ENCODE results near the gene DNAJB8.
A peak's percentile ranks its signal among the peaks of the same experiment; 100 is the strongest.

DNAJB8 gene

GRCh38 chr3:128427872-128428822, 38.5 kb downstream of the DNAJB8 start:
- TF ChIP-seq, protein P1, sequence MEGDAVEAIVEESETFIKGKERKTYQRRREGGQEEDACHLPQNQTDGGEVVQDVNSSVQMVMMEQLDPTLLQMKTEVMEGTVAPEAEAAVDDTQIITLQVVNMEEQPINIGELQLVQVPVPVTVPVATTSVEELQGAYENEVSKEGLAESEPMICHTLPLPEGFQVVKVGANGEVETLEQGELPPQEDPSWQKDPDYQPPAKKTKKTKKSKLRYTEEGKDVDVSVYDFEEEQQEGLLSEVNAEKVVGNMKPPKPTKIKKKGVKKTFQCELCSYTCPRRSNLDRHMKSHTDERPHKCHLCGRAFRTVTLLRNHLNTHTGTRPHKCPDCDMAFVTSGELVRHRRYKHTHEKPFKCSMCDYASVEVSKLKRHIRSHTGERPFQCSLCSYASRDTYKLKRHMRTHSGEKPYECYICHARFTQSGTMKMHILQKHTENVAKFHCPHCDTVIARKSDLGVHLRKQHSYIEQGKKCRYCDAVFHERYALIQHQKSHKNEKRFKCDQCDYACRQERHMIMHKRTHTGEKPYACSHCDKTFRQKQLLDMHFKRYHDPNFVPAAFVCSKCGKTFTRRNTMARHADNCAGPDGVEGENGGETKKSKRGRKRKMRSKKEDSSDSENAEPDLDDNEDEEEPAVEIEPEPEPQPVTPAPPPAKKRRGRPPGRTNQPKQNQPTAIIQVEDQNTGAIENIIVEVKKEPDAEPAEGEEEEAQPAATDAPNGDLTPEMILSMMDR (IDR thresholded peaks at IDR 0.05; ENCODE audit: unreplicated experiment in 3 of 3), result no peak
- Mint-ChIP-seq H3K36me3 (ENCODE audit: low read depth) (no peaks in the 10 kb centered on the region), H3K27me3 (ENCODE audit: low read depth) (peaks cover 69% of the 10 kb centered on the region), H3K27ac (peak overlapping the region in 1 of 3 experiments; percentile 7), H3K4me1 (peaks cover 38% of the 10 kb centered on the region), H3K4me3 (no peak overlapping the region), H3K9me3 (no peaks in the 10 kb centered on the region)

DNA sequence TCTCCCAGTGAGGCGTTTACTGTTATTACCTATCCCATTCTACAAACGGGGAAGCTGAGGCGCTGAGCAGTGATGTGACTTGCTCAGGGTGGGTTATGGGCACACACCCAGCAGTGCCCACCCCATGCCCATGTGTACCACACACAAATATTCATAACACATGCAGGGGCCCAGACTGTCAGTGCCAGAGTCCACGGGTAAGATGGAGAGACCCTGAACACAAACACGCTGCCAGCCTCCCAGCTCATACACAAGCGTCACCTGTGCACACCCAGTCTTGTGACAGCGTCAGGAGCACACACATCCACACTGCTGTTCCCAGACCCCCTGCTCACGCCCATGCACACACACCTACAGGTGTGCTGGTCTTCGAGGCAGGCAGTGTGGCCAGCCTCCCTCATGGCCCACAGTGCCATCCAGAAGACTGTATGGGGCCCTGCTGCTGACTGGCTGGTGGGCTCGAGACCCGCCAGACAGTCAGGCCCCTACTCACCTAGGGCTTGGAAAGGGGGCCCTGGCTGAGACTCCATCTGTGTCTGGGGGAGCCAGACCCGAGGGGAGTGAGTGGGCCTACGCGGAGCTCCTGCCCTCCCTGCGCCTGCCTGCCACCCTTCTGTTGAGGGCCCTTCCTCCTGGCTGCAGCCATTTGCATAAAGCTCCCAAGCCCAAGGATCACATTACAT, 39.4 kb downstream of the DNAJB8 start:
- H3K27ac Mint-ChIP-seq, result no peak overlapping the region
- peaks cover 36% of the 10 kb centered on the region for H3K4me1 Mint-ChIP-seq
- TF ChIP-seq, protein P1 (IDR thresholded peaks at IDR 0.05; ENCODE audit: unreplicated experiment in 3 of 3), result no peak
- peak overlapping the region in 1 of 3 experiments; percentile 33 for H3K4me3 Mint-ChIP-seq
- peaks cover 66% of the 10 kb centered on the region for H3K27me3 Mint-ChIP-seq (ENCODE audit: low read depth)
- no peaks in the 10 kb centered on the region for H3K36me3 Mint-ChIP-seq (ENCODE audit: low read depth)
- H3K9me3 Mint-ChIP-seq, result no peaks in the 10 kb centered on the region

- no peaks in the 10 kb centered on the region for H3K36me3 Mint-ChIP-seq (ENCODE audit: low read depth)
- H3K4me1 Mint-ChIP-seq, result peaks cover 26% of the 10 kb centered on the region
- H3K9me3 Mint-ChIP-seq, result no peaks in the 10 kb centered on the region
- TF ChIP-seq, protein P1 (IDR thresholded peaks at IDR 0.05; ENCODE audit: unreplicated experiment in 3 of 3), result peak; percentile 77 to 97 (median 90)
- peaks cover 59% of the 10 kb centered on the region for H3K27me3 Mint-ChIP-seq (ENCODE audit: low read depth)
- no peak overlapping the region for H3K27ac Mint-ChIP-seq
- no peak overlapping the region for H3K4me3 Mint-ChIP-seq
These were observed 40.4 kb downstream of the DNAJB8 start for GRCh38 chr3:128426128-128426921.

DNA sequence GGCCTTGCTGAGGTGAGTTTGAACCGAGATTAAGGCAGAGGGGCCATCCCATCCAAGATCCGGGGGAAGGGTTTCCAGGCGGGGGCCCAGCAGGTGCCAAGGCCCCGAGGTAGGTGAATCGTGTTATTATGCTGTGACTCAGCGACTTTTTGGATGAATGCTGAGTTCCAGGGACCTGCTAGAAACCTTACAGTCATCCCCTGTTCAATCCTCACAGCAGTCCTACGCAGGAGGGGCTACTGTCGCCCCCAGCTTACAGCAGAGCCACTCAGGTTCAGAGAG, 40.9 kb downstream of the DNAJB8 start:
- no peaks in the 10 kb centered on the region for H3K36me3 Mint-ChIP-seq (ENCODE audit: low read depth)
- peaks cover 53% of the 10 kb centered on the region for H3K27me3 Mint-ChIP-seq (ENCODE audit: low read depth)
- TF ChIP-seq, protein P1 (IDR thresholded peaks at IDR 0.05; ENCODE audit: unreplicated experiment in 3 of 3), result no peak
- H3K4me1 Mint-ChIP-seq, result peaks cover 26% of the 10 kb centered on the region
- H3K4me3 Mint-ChIP-seq, result no peak overlapping the region
- H3K9me3 Mint-ChIP-seq, result no peaks in the 10 kb centered on the region
- H3K27ac Mint-ChIP-seq, result no peak overlapping the region

- Mint-ChIP-seq H3K9me3 (no peaks in the 10 kb centered on the region), H3K36me3 (ENCODE audit: low read depth) (no peaks in the 10 kb centered on the region), H3K27ac (no peak overlapping the region), H3K27me3 (ENCODE audit: low read depth) (peaks cover 48% of the 10 kb centered on the region), H3K4me1 (peaks cover 26% of the 10 kb centered on the region), H3K4me3 (peak overlapping the region in 2 of 3 experiments; percentile 19 to 20)
- TF ChIP-seq, protein P1 (IDR thresholded peaks at IDR 0.05; ENCODE audit: unreplicated experiment in 3 of 3), result no peak
These were observed 41.4 kb downstream of the DNAJB8 start for GRCh38 chr3:128425142-128425845.

Data from nephron (organoid).